Astrocyte (in vitro differentiated cells and primary cell): ENCODE data around the gene MASP1.

Source experiments
- CTCF ChIP-seq: IDR thresholded peaks from 2 replicates; pipeline ENCODE4 v1.5.1; 2011; ENCODE audit warnings: low read depth, mild to moderate bottlenecking, inconsistent platforms, low read length, moderate library complexity; ENCODE audit not compliant: insufficient read depth
- EZH2 ChIP-seq: IDR thresholded peaks from 2 replicates; pipeline ENCODE4 v1.6.1; 2012; ENCODE audit warnings: mild to moderate bottlenecking, low read length, inconsistent platforms; ENCODE audit not compliant: insufficient read depth

GRCh38 chr3:187286467-187287059 is 5.0 kb downstream of the MASP1 start:
- TF ChIP-seq CTCF (no peak), EZH2 (no peak)
